PC-9 (cell line): ENCODE data around the gene IRF1. TPM values are rescaled to one million over a fixed set of nuclear protein-coding genes. Genes with fewer than 3 reads are reported as not detected.

Experiments
- Bru-seq: library from RNA; stranded (reverse); fragments of 400-500 nt; gene quantifications from one replicate; lab custom pipeline; 2021; lab: Mats Ljungman, UMichigan
- BruChase-seq, 2 experiments: library from RNA; stranded (reverse); fragments of 400-500 nt; gene quantifications; one replicate each; lab custom pipeline; 2021; lab: Mats Ljungman, UMichigan
- BruUV-seq: library from RNA; stranded (reverse); fragments of 400-500 nt; replicated peaks from 2 replicates; lab custom pipeline; 2021; lab: Mats Ljungman, UMichigan
- CTCF ChIA-PET: fragments of 300-600 bp; sonication (Branson Sonifier 250); formaldehyde crosslinking; loops from one replicate; lab custom pipeline; 2022; ENCODE audit warnings: antibody characterized with exemption; lab: Charles Lee
- POLR2A ChIA-PET: fragments of 300-600 bp; sonication (Branson Sonifier 250); formaldehyde crosslinking; loops from one replicate; lab custom pipeline; 2022; ENCODE audit warnings: antibody characterized with exemption; ENCODE audit not compliant: unreplicated experiment; lab: Charles Lee
- DNase-seq, 2 experiments: peaks; one replicate each; pipeline versions ENCODE4 v3.0.0 to v3.0.0-alpha.2; 2015 to 2022; ENCODE audit warnings: mixed read lengths in 1 of 2
- H2AFZ ChIP-seq: fragments of 200-600 bp; sonication (generic); 2 replicates; pipeline ENCODE4 v1.8.1; 2017; ENCODE audit warnings: antibody characterized with exemption
- H3F3A ChIP-seq: fragments of 200-600 bp; sonication (generic); 2 replicates; pipeline ENCODE4 v1.8.1; 2017; ENCODE audit warnings: antibody characterized with exemption, mild to moderate bottlenecking, low read depth; ENCODE audit not compliant: insufficient read depth
- H3K27ac ChIP-seq: fragments of 200-600 bp; sonication (generic); 2 replicates; pipeline ENCODE4 v1.6.1; 2016; ENCODE audit warnings: mixed run types
- H3K27me3 ChIP-seq: fragments of 200-600 bp; sonication (generic); 2 replicates; pipeline ENCODE4 v1.6.1; 2016; ENCODE audit warnings: low read depth, mixed run types; ENCODE audit not compliant: insufficient read depth
- H3K36me3 ChIP-seq: fragments of 200-600 bp; sonication (generic); 2 replicates; pipeline ENCODE4 v1.6.1; 2016; ENCODE audit warnings: low read depth, mixed run types
- H3K4me1 ChIP-seq: fragments of 200-600 bp; sonication (generic); replicated peaks from 2 replicates; pipeline ENCODE4 v1.6.1; 2016; ENCODE audit warnings: mixed run types; ENCODE audit not compliant: insufficient read depth
- H3K4me2 ChIP-seq: fragments of 200-600 bp; sonication (generic); 2 replicates; pipeline ENCODE4 v1.6.1; 2017; ENCODE audit warnings: mixed run types
- H3K4me3 ChIP-seq: fragments of 200-600 bp; sonication (generic); 2 replicates; pipeline ENCODE4 v1.6.1; 2016; ENCODE audit warnings: mixed run types
- H3K79me2 ChIP-seq: fragments of 200-600 bp; sonication (generic); 2 replicates; pipeline ENCODE4 v1.6.1; 2017; ENCODE audit warnings: low read depth, mixed run types
- H3K9me2 ChIP-seq: fragments of 200-600 bp; sonication (generic); 2 replicates; pipeline ENCODE4 v1.8.1; 2017; ENCODE audit warnings: mild to moderate bottlenecking; ENCODE audit not compliant: insufficient read depth
- H3K9me3 ChIP-seq: fragments of 200-600 bp; sonication (generic); 2 replicates; pipeline ENCODE4 v1.8.1; 2016; ENCODE audit warnings: low read depth; ENCODE audit not compliant: insufficient read depth
- H4K20me1 ChIP-seq: fragments of 200-600 bp; sonication (generic); 2 replicates; pipeline ENCODE4 v1.8.1; 2017; ENCODE audit not compliant: insufficient read depth
- EZH2 ChIP-seq: fragments of 200-600 bp; sonication (generic); IDR thresholded peaks from 2 replicates; pipeline ENCODE4 v1.8.0; 2017; ENCODE audit warnings: antibody characterized with exemption, low read depth
- intact Hi-C: fragments of 100-400 bp; cut with micrococcal nuclease; formaldehyde crosslinking; loops from one replicate; pipeline ENCODE4 v1.10.0; 2022; ENCODE audit not compliant: unreplicated experiment
- long read RNA-seq: library from polyadenylated mRNA; stranded (forward); transcript quantifications from one replicate; pipeline ENCODE4 v2.0.0, GENCODE V29; 2022
- total RNA-seq: library from RNA; stranded (reverse); gene quantifications from 2 replicates; pipeline ENCODE4 v1.2.3, GENCODE V29; 2021
- TF ChIP-seq, protein P1 (sequence below): fragments of 200-600 bp; sonication (generic); conservative IDR thresholded peaks from 2 replicates; pipeline ENCODE4 v1.6.1; 2017; ENCODE audit warnings: mixed run types, antibody characterized with exemption, mild to moderate bottlenecking, moderate library complexity

IRF1 gene, protein sequence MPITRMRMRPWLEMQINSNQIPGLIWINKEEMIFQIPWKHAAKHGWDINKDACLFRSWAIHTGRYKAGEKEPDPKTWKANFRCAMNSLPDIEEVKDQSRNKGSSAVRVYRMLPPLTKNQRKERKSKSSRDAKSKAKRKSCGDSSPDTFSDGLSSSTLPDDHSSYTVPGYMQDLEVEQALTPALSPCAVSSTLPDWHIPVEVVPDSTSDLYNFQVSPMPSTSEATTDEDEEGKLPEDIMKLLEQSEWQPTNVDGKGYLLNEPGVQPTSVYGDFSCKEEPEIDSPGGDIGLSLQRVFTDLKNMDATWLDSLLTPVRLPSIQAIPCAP
- 27.1 and 38.9 TPM in 2 replicates for total RNA-seq
- percentile 74 among the genes with signal in this experiment for Bru-seq, nascent RNA
- BruChase-seq, experiment 1, labeled RNA remaining after a 2-hour chase, result percentile 85 among the genes with signal in this experiment
- BruChase-seq, experiment 2, labeled RNA remaining after a 6-hour chase, result percentile 72 among the genes with signal in this experiment
- long read RNA-seq, transcript IRF1-201 (10 exons, 3,579 nt), result major isoform, 8 of 20 reads
- long read RNA-seq, partial matches to known transcripts, result 0 of 20 reads
- long read RNA-seq, other reads (novel, unspliced or antisense), result 12 of 20 reads

DNA sequence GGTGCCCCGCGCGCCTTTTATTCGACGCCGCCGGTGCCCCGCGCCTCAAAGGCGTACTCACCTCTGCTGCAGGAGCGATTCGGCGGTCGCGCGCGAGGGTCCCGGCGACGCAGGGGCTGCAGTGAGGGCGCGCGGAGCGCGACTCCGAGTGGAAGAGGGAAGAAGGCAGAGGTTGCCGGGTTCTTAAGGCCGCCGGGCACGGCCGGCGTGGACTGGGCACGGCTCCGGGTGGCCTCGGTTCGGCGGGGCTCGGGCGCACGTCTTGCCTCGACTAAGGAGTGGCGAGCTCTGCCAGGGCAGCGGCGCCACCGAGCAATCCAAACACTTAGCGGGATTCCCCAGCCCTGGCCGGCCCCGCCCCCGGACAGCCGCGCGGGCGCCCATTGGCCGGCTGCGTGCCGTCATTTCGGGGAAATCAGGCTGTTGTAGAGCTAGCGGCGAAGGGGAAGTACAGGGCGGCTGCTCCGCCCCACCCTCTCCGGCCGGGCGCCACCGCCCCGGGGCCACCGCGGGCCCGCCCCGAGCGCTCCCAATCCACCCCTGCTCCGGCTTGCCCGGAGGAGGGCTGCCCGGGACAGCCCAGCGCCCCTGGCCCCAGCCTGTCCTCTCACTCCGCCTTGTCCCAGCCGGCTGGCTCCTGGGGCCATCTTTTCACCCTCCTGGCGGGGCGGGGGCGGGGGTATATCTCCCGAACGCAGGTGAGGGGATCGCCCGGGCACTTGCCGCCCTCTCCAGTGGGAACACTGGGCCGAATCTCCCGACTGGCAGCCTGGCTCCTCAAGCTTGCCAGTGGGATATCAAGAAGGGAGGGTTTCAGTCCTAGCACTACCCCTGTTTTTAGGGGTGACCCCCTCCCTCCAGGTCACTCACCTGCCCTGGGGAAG is at the start of gene IRF1:
TSS of gene IRF1 (minus strand) at position 290 of the 884 bp plus-strand sequence. CDS start 1,295 bp downstream, outside the sequence.
- ChIA-PET CTCF (interaction anchor here (0.6 to 2.0 kb wide), 4 partner anchors 24 to 330 kb away, joined by 3 to 7 read pairs (median 4); no protein-coding TSS in a partner anchor), POLR2A (interaction anchor here (0.5 to 1.2 kb wide), 11 partner anchors 16 to 757 kb away, joined by 3 to 10 read pairs (median 6); no protein-coding TSS in a partner anchor)
- peak within 1 kb of the TSS; percentile 72 for H3K27ac ChIP-seq
- no peaks in the 10 kb centered on the region for H3K9me3 ChIP-seq
- intact Hi-C loops, result loop anchor here (1.0 to 10.0 kb wide), 2 partner anchors 101 to 196 kb away; partner anchors contain the start of gene SLC22A4
- H3K4me2 ChIP-seq, result peak within 1 kb of the TSS; percentile 88
- H2AFZ ChIP-seq, result peak within 1 kb of the TSS; percentile 96
- no TSS peak for BruUV-seq
- H4K20me1 ChIP-seq, result peaks cover 5% of the 10 kb centered on the region
- peak; percentile 88 to 98 for DNase-seq
- H3K9me2 ChIP-seq, result no peaks in the 10 kb centered on the region
- peaks cover 14% of the 10 kb centered on the region for H3F3A ChIP-seq
- peak within 1 kb of the TSS; percentile 96 for H3K4me3 ChIP-seq
- H3K79me2 ChIP-seq, result peaks cover 25% of the 10 kb centered on the region
- H3K27me3 ChIP-seq, result no peaks in the 10 kb centered on the region
- TF ChIP-seq, protein P1, sequence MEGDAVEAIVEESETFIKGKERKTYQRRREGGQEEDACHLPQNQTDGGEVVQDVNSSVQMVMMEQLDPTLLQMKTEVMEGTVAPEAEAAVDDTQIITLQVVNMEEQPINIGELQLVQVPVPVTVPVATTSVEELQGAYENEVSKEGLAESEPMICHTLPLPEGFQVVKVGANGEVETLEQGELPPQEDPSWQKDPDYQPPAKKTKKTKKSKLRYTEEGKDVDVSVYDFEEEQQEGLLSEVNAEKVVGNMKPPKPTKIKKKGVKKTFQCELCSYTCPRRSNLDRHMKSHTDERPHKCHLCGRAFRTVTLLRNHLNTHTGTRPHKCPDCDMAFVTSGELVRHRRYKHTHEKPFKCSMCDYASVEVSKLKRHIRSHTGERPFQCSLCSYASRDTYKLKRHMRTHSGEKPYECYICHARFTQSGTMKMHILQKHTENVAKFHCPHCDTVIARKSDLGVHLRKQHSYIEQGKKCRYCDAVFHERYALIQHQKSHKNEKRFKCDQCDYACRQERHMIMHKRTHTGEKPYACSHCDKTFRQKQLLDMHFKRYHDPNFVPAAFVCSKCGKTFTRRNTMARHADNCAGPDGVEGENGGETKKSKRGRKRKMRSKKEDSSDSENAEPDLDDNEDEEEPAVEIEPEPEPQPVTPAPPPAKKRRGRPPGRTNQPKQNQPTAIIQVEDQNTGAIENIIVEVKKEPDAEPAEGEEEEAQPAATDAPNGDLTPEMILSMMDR, result no peak
- no peak for TF ChIP-seq EZH2
- H3K36me3 ChIP-seq, result no peaks in the 10 kb centered on the region; the same call in 1 of the 2 replicates
- H3K4me1 ChIP-seq, result peaks cover 38% of the 10 kb centered on the region

DNA sequence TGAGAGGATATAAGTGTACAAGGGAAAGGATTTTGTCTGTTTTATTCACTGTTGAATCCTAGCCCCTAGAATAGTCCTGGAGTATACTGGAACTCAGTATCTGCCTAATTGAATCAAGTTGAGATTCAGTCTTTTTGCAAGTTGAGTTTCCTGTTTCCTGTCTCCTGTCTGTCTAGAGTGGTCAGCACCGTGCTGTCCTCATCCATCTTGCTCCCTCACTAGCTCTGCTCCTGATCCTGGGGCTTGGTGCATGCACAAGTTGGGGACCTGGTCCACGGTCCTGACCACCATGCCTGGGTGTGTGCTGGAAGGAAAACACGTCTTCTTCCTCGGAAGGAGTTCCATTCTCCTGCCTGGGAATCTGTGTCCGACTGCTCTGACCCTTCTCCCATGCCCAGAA is 49.6 kb upstream of the IRF1 start:
- no peak for TF ChIP-seq EZH2
- TF ChIP-seq, protein P1, result no peak
- Histone ChIP-seq H2AFZ (no peak overlapping the region), H3K27ac (no peak overlapping the region), H3K36me3 (no peaks in the 10 kb centered on the region), H3K4me1 (no peaks in the 10 kb centered on the region), H3K4me2 (no peak overlapping the region), H3F3A (no peaks in the 10 kb centered on the region), H3K79me2 (no peaks in the 10 kb centered on the region), H4K20me1 (no peaks in the 10 kb centered on the region), H3K4me3 (no peak overlapping the region), H3K9me3 (no peaks in the 10 kb centered on the region), H3K27me3 (peaks cover 3% of the 10 kb centered on the region; the same call in 1 of the 2 replicates), H3K9me2 (no peaks in the 10 kb centered on the region)
- CTCF ChIA-PET, result no interaction called here
- no TSS peak for BruUV-seq
- intact Hi-C loops, result no loop called here
- POLR2A ChIA-PET, result no interaction called here
- DNase-seq, result no peak

DNA sequence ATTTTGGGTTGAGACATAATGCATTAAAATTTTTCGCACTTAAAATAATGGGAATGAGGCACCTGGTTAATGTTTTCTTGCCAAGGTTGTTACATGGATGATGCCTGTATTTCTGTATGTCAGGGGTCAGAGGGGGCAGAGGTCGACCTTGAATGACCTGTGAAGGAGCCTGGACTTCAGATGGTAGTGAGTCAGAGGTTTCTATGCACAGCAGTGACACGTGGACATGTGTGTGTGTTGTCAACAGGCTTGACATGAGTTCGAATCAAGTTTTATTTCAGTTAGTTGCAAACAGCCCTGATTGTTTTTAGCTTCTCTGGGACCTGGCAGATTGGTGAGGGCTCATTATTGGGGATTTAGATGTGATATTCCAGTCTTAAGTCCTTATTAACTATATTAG is 49.1 kb upstream of the IRF1 start:
- POLR2A ChIA-PET, result no interaction called here
- Histone ChIP-seq H3F3A (no peaks in the 10 kb centered on the region), H2AFZ (no peak overlapping the region), H3K9me2 (no peaks in the 10 kb centered on the region), H3K4me3 (no peak overlapping the region), H3K79me2 (no peaks in the 10 kb centered on the region), H3K27ac (no peak overlapping the region), H3K4me2 (no peak overlapping the region), H3K9me3 (no peaks in the 10 kb centered on the region), H3K4me1 (no peaks in the 10 kb centered on the region), H3K27me3 (peaks cover 3% of the 10 kb centered on the region; the same call in 1 of the 2 replicates), H4K20me1 (no peaks in the 10 kb centered on the region), H3K36me3 (no peaks in the 10 kb centered on the region)
- no peak for DNase-seq
- CTCF ChIA-PET, result no interaction called here
- intact Hi-C loops, result no loop called here
- TF ChIP-seq, protein P1, result no peak
- TF ChIP-seq EZH2, result no peak
- no TSS peak for BruUV-seq
